A673 (cell line): Measurements from ENCODE around the gene CMTM7. TPM values are rescaled to one million over a fixed set of nuclear protein-coding genes. Genes with fewer than 3 reads are reported as not detected.

ENCODE experiments used
- BruUV-seq: library from RNA; stranded (reverse); fragments of 400-500 nt; replicated peaks from 2 replicates; lab custom pipeline; 2021; lab: Mats Ljungman, UMichigan
- CTCF ChIA-PET: fragments of 300-600 bp; sonication (Branson Sonifier 250); formaldehyde crosslinking; loops from one replicate; lab custom pipeline; 2022; ENCODE audit warnings: antibody characterized with exemption; lab: Charles Lee
- POLR2A ChIA-PET: fragments of 300-600 bp; sonication (Branson Sonifier 250); formaldehyde crosslinking; loops from one replicate; lab custom pipeline; 2022; ENCODE audit warnings: antibody characterized with exemption; ENCODE audit not compliant: low non-redundant PET; lab: Charles Lee
- DNase-seq: peaks from one replicate; pipeline ENCODE4 v3.0.0-alpha.2; 2015; ENCODE audit warnings: low spot score
- H3K27ac ChIP-seq: fragments of 200-600 bp; sonication (generic); 2 replicates; pipeline ENCODE4 v1.5.1; 2016; ENCODE audit warnings: mixed run types, low read depth, mild to moderate bottlenecking, mixed read lengths, antibody characterized with exemption, low read length; ENCODE audit not compliant: poor library complexity, severe bottlenecking
- H3K27me3 ChIP-seq: fragments of 200-600 bp; sonication (generic); replicated peaks from 2 replicates; pipeline ENCODE4 v1.6.1; 2017; ENCODE audit warnings: mixed run types, low read depth, mild to moderate bottlenecking, mixed read lengths, antibody characterized with exemption, low read length; ENCODE audit not compliant: insufficient read depth, poor library complexity
- H3K36me3 ChIP-seq: fragments of 200-600 bp; sonication (generic); 2 replicates; pipeline ENCODE4 v1.6.1; 2016; ENCODE audit warnings: mixed run types, mild to moderate bottlenecking, mixed read lengths, antibody characterized with exemption, low read length; ENCODE audit not compliant: insufficient read depth, poor library complexity, severe bottlenecking
- H3K4me1 ChIP-seq: fragments of 200-600 bp; sonication (generic); 2 replicates; pipeline ENCODE4 v1.6.1; 2017; ENCODE audit warnings: mixed run types, mild to moderate bottlenecking, mixed read lengths, antibody characterized with exemption, low read length; ENCODE audit not compliant: insufficient read depth, poor library complexity, severe bottlenecking
- H3K4me3 ChIP-seq: fragments of 200-600 bp; sonication (generic); 2 replicates; pipeline ENCODE4 v1.5.1; 2016; ENCODE audit warnings: low read depth, mixed run types, mild to moderate bottlenecking, mixed read lengths, low read length; ENCODE audit not compliant: poor library complexity, severe bottlenecking
- H3K9me3 ChIP-seq: fragments of 200-600 bp; sonication (generic); 2 replicates; pipeline ENCODE4 v1.6.1; 2016; ENCODE audit warnings: mixed run types, low read depth, mild to moderate bottlenecking, mixed read lengths, antibody characterized with exemption, low read length; ENCODE audit not compliant: poor library complexity, severe bottlenecking
- EZH2 ChIP-seq: fragments of 200-600 bp; sonication (generic); IDR thresholded peaks from 2 replicates; pipeline ENCODE4 v1.6.1; 2017; ENCODE audit warnings: borderline replicate concordance, low read depth, mild to moderate bottlenecking, mixed read lengths, antibody characterized with exemption, low read length; ENCODE audit not compliant: poor library complexity, severe bottlenecking
- intact Hi-C: fragments of 100-400 bp; cut with micrococcal nuclease; formaldehyde crosslinking; loops from one replicate; pipeline ENCODE4 v1.10.0; 2022; ENCODE audit not compliant: unreplicated experiment
- total RNA-seq: library from RNA; stranded (reverse); gene quantifications from 2 replicates; pipeline ENCODE4 v1.2.3, GENCODE V29; 2021
- TF ChIP-seq, protein P1 (sequence below): fragments of 300-800, 200-600 bp; sonication (generic); conservative IDR thresholded peaks from 2 replicates; pipeline ENCODE4 v1.5.1; 2017; ENCODE audit warnings: low read depth, mild to moderate bottlenecking, antibody characterized with exemption, low read length, moderate library complexity, mixed read lengths

Gene CMTM7
- total RNA-seq, 1 experiment from 2014 or later = not detected

DNA sequence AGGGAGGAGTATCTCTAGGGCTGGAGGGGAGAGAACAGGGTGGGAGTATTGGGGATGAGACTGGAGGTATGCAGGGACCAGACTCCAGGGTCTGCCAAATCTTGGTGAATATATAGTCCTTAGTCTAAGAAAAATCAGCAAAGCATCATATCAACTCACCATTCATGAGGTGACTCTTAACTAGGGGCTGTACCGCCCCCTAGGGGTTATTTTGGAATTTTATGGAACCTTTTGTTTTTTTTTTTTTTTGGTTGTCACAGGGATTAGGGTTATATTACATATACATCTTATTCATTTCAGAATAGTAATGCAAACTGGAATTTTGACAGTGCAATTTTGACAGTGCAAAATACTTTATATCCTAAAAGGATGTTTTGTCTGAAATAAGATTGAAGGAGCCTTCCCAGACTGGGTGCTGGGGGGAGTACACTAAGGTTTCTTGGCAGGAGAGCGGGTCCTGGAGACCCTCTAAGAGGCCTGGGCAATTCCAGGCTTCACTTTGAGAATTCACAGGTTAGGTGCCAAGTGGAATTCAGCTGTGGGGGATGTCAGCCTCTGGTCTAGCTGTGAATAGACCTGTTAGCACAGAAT is 7.5 kb downstream of the CMTM7 start:
- TF ChIP-seq, protein P1, sequence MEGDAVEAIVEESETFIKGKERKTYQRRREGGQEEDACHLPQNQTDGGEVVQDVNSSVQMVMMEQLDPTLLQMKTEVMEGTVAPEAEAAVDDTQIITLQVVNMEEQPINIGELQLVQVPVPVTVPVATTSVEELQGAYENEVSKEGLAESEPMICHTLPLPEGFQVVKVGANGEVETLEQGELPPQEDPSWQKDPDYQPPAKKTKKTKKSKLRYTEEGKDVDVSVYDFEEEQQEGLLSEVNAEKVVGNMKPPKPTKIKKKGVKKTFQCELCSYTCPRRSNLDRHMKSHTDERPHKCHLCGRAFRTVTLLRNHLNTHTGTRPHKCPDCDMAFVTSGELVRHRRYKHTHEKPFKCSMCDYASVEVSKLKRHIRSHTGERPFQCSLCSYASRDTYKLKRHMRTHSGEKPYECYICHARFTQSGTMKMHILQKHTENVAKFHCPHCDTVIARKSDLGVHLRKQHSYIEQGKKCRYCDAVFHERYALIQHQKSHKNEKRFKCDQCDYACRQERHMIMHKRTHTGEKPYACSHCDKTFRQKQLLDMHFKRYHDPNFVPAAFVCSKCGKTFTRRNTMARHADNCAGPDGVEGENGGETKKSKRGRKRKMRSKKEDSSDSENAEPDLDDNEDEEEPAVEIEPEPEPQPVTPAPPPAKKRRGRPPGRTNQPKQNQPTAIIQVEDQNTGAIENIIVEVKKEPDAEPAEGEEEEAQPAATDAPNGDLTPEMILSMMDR = peak; percentile 67
- TF ChIP-seq EZH2 = no peak
- ChIA-PET CTCF (no interaction called here), POLR2A (no interaction called here)
- BruUV-seq = no TSS peak
- intact Hi-C loops = loop anchor here (2.0 kb wide), 1 partner anchor 224 kb away; no protein-coding TSS in a partner anchor
- Histone ChIP-seq H3K4me3 (no peak overlapping the region), H3K36me3 (no peaks in the 10 kb centered on the region), H3K4me1 (peaks cover 10% of the 10 kb centered on the region), H3K27ac (no peak overlapping the region), H3K9me3 (no peaks in the 10 kb centered on the region), H3K27me3 (peaks cover 6% of the 10 kb centered on the region)
- peak; percentile 75 for DNase-seq

- DNase-seq = no peak
- peaks cover 6% of the 10 kb centered on the region for H3K27me3 ChIP-seq
- H3K4me3 ChIP-seq = peak overlapping the region; percentile 35
- H3K9me3 ChIP-seq = no peaks in the 10 kb centered on the region
- BruUV-seq = no TSS peak
- ChIA-PET POLR2A (no interaction called here), CTCF (no interaction called here)
- no peak overlapping the region for H3K27ac ChIP-seq
- TF ChIP-seq, protein P1 = no peak
- TF ChIP-seq EZH2 = no peak
- intact Hi-C loops = no loop called here
- no peaks in the 10 kb centered on the region for H3K36me3 ChIP-seq
- peaks cover 10% of the 10 kb centered on the region for H3K4me1 ChIP-seq
Observed at GRCh38 chr3:32401126-32401525, 9.5 kb downstream of the CMTM7 start.

DNA sequence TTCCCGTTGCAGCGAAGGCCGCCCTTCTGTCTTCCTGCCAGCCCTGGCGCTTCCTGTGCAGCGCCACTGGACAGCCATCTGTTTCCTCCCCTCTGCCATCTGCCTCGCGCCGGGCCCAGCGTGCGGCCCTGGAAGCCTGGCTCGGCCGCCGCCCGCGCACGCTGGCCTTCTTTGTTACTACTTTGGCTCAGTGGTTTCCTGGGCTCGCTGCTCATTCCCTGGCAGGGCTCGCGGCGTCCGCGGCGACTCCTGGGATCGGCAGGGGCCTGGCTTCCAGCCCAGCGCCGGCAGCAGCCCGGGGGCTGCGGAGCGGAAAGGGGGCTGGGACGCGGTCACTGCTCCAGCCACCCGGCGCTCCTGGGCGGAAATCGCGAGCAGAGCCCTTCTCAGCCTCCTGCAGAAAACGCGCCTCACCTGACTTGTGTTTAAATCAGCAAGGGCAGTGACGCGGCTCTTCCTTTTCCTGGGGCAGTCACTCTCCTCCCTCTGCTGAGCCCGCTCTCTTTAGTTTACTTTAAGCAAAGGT is 10.0 kb downstream of the CMTM7 start:
- intact Hi-C loops = no loop called here
- Histone ChIP-seq H3K4me1 (peaks cover 10% of the 10 kb centered on the region), H3K27me3 (peaks cover 6% of the 10 kb centered on the region), H3K9me3 (no peaks in the 10 kb centered on the region), H3K27ac (no peak overlapping the region), H3K4me3 (peak overlapping the region; percentile 35), H3K36me3 (no peaks in the 10 kb centered on the region)
- no peak for TF ChIP-seq EZH2
- TF ChIP-seq, protein P1 = no peak
- no TSS peak for BruUV-seq
- ChIA-PET CTCF (no interaction called here), POLR2A (no interaction called here)
- peak; percentile 71 for DNase-seq
